OCI-LY3 (cell line): ENCODE measurements around the gene DOCK6.

ENCODE experiments used
- EZH2phosphoT487 ChIP-seq: fragments of 200-600 bp; shearing (Covaris generic); IDR thresholded peaks from 2 replicates; pipeline ENCODE4 v1.6.1; 2018; ENCODE audit warnings: antibody characterized with exemption, mixed run types, low read depth
- TF ChIP-seq, protein P1 (sequence below): fragments of 200-600, 300-600 bp; sonication (generic); IDR thresholded peaks from 2 replicates; pipeline ENCODE4 v1.5.1; 2014; ENCODE audit warnings: antibody characterized with exemption, low read length, low read depth

DNA sequence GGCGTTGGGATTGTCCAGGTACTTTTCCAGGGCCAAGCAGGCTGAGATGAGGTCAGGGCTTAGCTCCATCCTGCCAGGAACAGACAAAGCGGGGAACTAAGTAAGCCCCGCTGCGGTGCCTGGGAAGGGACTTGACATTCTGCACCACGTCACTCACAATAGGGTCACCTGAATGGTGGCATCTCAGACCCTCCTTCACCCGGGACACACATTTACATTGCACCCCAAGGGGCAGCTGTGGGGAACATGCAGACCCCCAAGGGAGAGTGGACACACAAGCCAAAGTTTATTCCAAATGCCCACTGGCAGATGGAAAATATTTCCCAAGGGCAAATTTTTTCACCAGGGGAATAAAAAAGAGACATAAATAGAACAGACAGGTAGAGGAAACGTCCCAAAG, 86.4 kb downstream of the DOCK6 start:
- TF ChIP-seq, protein P1, sequence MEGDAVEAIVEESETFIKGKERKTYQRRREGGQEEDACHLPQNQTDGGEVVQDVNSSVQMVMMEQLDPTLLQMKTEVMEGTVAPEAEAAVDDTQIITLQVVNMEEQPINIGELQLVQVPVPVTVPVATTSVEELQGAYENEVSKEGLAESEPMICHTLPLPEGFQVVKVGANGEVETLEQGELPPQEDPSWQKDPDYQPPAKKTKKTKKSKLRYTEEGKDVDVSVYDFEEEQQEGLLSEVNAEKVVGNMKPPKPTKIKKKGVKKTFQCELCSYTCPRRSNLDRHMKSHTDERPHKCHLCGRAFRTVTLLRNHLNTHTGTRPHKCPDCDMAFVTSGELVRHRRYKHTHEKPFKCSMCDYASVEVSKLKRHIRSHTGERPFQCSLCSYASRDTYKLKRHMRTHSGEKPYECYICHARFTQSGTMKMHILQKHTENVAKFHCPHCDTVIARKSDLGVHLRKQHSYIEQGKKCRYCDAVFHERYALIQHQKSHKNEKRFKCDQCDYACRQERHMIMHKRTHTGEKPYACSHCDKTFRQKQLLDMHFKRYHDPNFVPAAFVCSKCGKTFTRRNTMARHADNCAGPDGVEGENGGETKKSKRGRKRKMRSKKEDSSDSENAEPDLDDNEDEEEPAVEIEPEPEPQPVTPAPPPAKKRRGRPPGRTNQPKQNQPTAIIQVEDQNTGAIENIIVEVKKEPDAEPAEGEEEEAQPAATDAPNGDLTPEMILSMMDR, result no peak
- no peak for TF ChIP-seq EZH2phosphoT487
